K562 (cell line): ENCODE results near the gene DNAJB13. TPM values are rescaled to one million over a fixed set of nuclear protein-coding genes. Genes with fewer than 3 reads are reported as not detected.
A peak's percentile ranks its signal among the peaks of the same experiment; 100 is the strongest.

ENCODE experiments used
- ATAC-seq: fragments of 200-7000 bp; cut with Tn5 transposase; 3 replicates; pipeline ENCODE4 v1.9.1; 2020; ENCODE audit warnings: moderate library complexity
- BruUV-seq: library from RNA; stranded (reverse); fragments of 400-500 nt; replicated peaks from 2 replicates; lab custom pipeline; 2021; lab: Mats Ljungman, UMichigan
- CTCF ChIA-PET: fragments of 300-600 bp; formaldehyde crosslinking; extraction: SDS; loops from one replicate; lab custom pipeline; 2021; ENCODE audit warnings: low intra/inter-chr PET ratio; lab: Yijun Ruan, JAX
- POLR2A ChIA-PET: fragments of 300-600, 350-650 bp; sonication (Branson Sonifier 250); formaldehyde crosslinking; extraction: SDS; loops from one replicate; lab custom pipeline; 2021; ENCODE audit warnings: antibody characterized with exemption, inconsistent platforms; lab: Yijun Ruan, JAX
- DNase-seq, 4 experiments: peaks; one replicate each; pipeline versions ENCODE4 v3.0.0 to v3.0.0-alpha.2; 2011 to 2018; ENCODE audit warnings: low spot score in 3 of 4, mixed read lengths in 3 of 4; ENCODE audit errors: extremely low read depth in 1 of 4
- FAIRE-seq: peaks from 2 replicates; lab custom pipeline; 2011; peaks lifted over from hg19 to GRCh38; lab: Jason Lieb, UNC
- H2AFZ ChIP-seq: 2 replicates; pipeline ENCODE4 v1.6.0; 2011; ENCODE audit warnings: low read depth, low read length, control low read depth, inconsistent platforms
- H3K27ac ChIP-seq: fragments of 200-600 bp; 3 replicates; pipeline ENCODE4 v1.8.0; 2011; ENCODE audit warnings: low read depth, mild to moderate bottlenecking, control low read depth, inconsistent platforms, low read length, moderate library complexity, mixed read lengths; ENCODE audit errors: extremely low read depth
- H3K27me3 ChIP-seq, 2 experiments: fragments of 300-600 bp in 1 of 2; 2 replicates in 1 of 2; 3 replicates in 1 of 2; pipeline versions ENCODE4 v1.6.0 to v1.8.0; 2011; ENCODE audit warnings: inconsistent platforms in 2 of 2, low read length in 2 of 2, mild to moderate bottlenecking in 1 of 2, mixed read lengths in 1 of 2, moderate library complexity in 1 of 2; ENCODE audit not compliant: control insufficient read depth in 2 of 2, insufficient read depth in 2 of 2
- H3K36me3 ChIP-seq: fragments of 300-600 bp; 3 replicates; pipeline ENCODE4 v1.8.0; 2011; ENCODE audit warnings: mild to moderate bottlenecking, low read length, inconsistent platforms; ENCODE audit not compliant: control insufficient read depth, insufficient read depth
- H3K4me1 ChIP-seq, 2 experiments: fragments of 200-600 bp in 1 of 2; replicated peaks in 1 of 2; 2 replicates in 1 of 2; 3 replicates in 1 of 2; pipeline versions ENCODE4 v1.5.1 to v1.8.0; 2011; ENCODE audit warnings: inconsistent platforms in 2 of 2, low read length in 2 of 2, mild to moderate bottlenecking in 1 of 2, mixed read lengths in 1 of 2, moderate library complexity in 1 of 2; ENCODE audit not compliant: control insufficient read depth in 2 of 2, insufficient read depth in 2 of 2
- H3K4me2 ChIP-seq: 2 replicates; pipeline ENCODE4 v1.6.1; 2011; ENCODE audit warnings: low read length, control low read depth, inconsistent platforms, mixed read lengths; ENCODE audit not compliant: insufficient read depth
- H3K4me3 ChIP-seq: fragments of 200-600 bp; sonication (generic), shearing (Covaris generic); 2 replicates; pipeline ENCODE4 v1.5.1; 2016; ENCODE audit warnings: control low read depth, inconsistent platforms
- H3K79me2 ChIP-seq: fragments of 200-600 bp; 3 replicates; pipeline ENCODE4 v1.8.0; 2011; ENCODE audit warnings: low read length, inconsistent platforms; ENCODE audit not compliant: control insufficient read depth, insufficient read depth
- H3K9ac ChIP-seq, 2 experiments: 2 replicates each; pipeline versions ENCODE4 v1.6.0 to v1.6.1; 2011; ENCODE audit warnings: low read depth in 2 of 2, low read length in 2 of 2, control low read depth in 1 of 2, inconsistent platforms in 1 of 2, mild to moderate bottlenecking in 1 of 2, mixed read lengths in 1 of 2; ENCODE audit not compliant: insufficient read depth in 1 of 2
- H3K9me1 ChIP-seq: one replicate; pipeline ENCODE4 v1.6.0; 2011; ENCODE audit warnings: inconsistent platforms, mild to moderate bottlenecking, low read length, moderate library complexity; ENCODE audit not compliant: control insufficient read depth, insufficient read depth
- H3K9me3 ChIP-seq: replicated peaks from 2 replicates; pipeline ENCODE4 v1.5.1; 2011; ENCODE audit warnings: low read depth, low read length, inconsistent platforms; ENCODE audit not compliant: control insufficient read depth, insufficient read depth
- H4K20me1 ChIP-seq: replicated peaks from 2 replicates; pipeline ENCODE4 v1.6.1; 2011; ENCODE audit warnings: low read length, inconsistent platforms, mixed read lengths; ENCODE audit not compliant: control insufficient read depth, insufficient read depth
- ATF3 ChIP-seq, 2 experiments: fragments of 450-650 bp in 1 of 2; sonication (generic) in 1 of 2; formaldehyde crosslinking in 1 of 2; IDR thresholded peaks in 1 of 2; conservative IDR thresholded peaks in 1 of 2; 2 replicates each; pipeline versions ENCODE4 v1.6.1 to v1.8.1; 2016 to 2023; ENCODE audit warnings: mild to moderate bottlenecking in 2 of 2, moderate library complexity in 2 of 2, inconsistent platforms in 1 of 2, missing genetic modification reagents in 1 of 2
- ZBTB43 ChIP-seq: sonication (generic); formaldehyde crosslinking; IDR thresholded peaks from 2 replicates; pipeline ENCODE4 v1.8.0; 2023; ENCODE audit warnings: mild to moderate bottlenecking, missing genetic modification reagents
- WGBS: fragments of 100-300 bp; shearing (Covaris generic); methylation state at CpG from one replicate; pipeline ENCODE4 v1.1.6; 2016; ENCODE audit warnings: low coverage, mixed read lengths; ENCODE audit not compliant: insufficient coverage; ENCODE audit errors: missing lambda C conversion rate; 5-methylcytosine and 5-hydroxymethylcytosine counted together
- in situ Hi-C: fragments of 300-500 bp; cut with MboI; formaldehyde crosslinking; loops from 4 replicates; pipeline ENCODE4 v1.15.0; 2018; ENCODE audit warnings: inconsistent platforms, mixed read lengths
- intact Hi-C: fragments of 100-400 bp; cut with micrococcal nuclease; formaldehyde crosslinking; loops from 2 replicates; pipeline ENCODE4 v1.14.2; 2022
- polyA plus RNA-seq, 8 experiments: library from polyadenylated mRNA; depleted of rRNA in 4 of 8; stranded (reverse) in 5 of 8; unstranded in 3 of 8; fragments of >200 nt; fragmentation: Nextera tagmentation in 2 of 8; fragmentation: Illumina TruSeq in 1 of 8; extraction: Ambion mirVana in 2 of 8; extraction: Trizol in 1 of 8; gene quantifications; 2 replicates each; pipeline versions ENCODE4 v1.2.1 to v1.2.3, GENCODE V29; 2011 to 2014; ENCODE audit warnings: inconsistent platforms in 1 of 8, missing spikeins in 1 of 8
- total RNA-seq, 7 experiments: library from RNA; depleted of rRNA in 6 of 7; stranded (reverse); fragments of >200 nt in 6 of 7; fragmentation: Illumina TruSeq in 2 of 7; extraction: Trizol in 2 of 7; gene quantifications; 2 replicates each; pipeline versions ENCODE4 v1.2.1 to v1.2.3, GENCODE V29; 2011 to 2021; ENCODE audit warnings: low replicate concordance in 1 of 7

The DNAJB13 gene
- total and polyA plus RNA-seq, 9 of the 15 experiments (the other 6 are each of a cell fraction or from before 2014, with no cell fraction given) = 0.14 TPM; not detected in 8

GRCh38 chr11:73969091-73969490 is 18.3 kb downstream of the DNAJB13 start:
- H4K20me1 ChIP-seq = 0 out of 2 replicates have a peak, but pooled peaks cover 3% of the 10 kb centered on the region
- DNase-seq (no peak), FAIRE-seq (no peak), ATAC-seq (no peak)
- H3K9me3 ChIP-seq = no peaks in the 10 kb centered on the region
- H3K4me1 ChIP-seq = peaks cover 15 to 18% of the 10 kb centered on the region in 2 experiments; a peak in 3 of 5 replicates
- no peak overlapping the region for H3K9ac ChIP-seq
- no peak overlapping the region for H2AFZ ChIP-seq
- H3K9me1 ChIP-seq = no peaks in the 10 kb centered on the region
- ChIA-PET CTCF (no interaction called here), POLR2A (interaction anchor here (0.6 to 5.7 kb wide), 2 partner anchors 11 to 476 kb away, joined by 3 to 54 read pairs; partner anchors contain the start of gene UCP2)
- intact Hi-C loops (no loop called here), in situ Hi-C loops (loop anchor here (10.0 kb wide), 1 partner anchor 486 kb away; no protein-coding TSS in a partner anchor)
- no peaks in the 10 kb centered on the region; a peak in 1 of 5 replicates for H3K27me3 ChIP-seq
- H3K36me3 ChIP-seq = peaks cover 4% of the 10 kb centered on the region; the same call in 1 of the 3 replicates
- H3K27ac ChIP-seq = no peak overlapping the region
- no peak overlapping the region for H3K4me3 ChIP-seq
- 29% methylated on average over 2 of the region's 2 CpGs for WGBS
- H3K4me2 ChIP-seq = no peak overlapping the region
- peak; percentile 36; the same call in 1 of the 2 replicates for TF ChIP-seq ATF3 (IDR thresholded peaks at IDR 0.05)
- TF ChIP-seq ATF3 (CRISPR knock-in tag; conservative IDR thresholded peaks at IDR 0.05) = no peak
- no peak for TF ChIP-seq ZBTB43 (CRISPR knock-in tag)
- no TSS peak for BruUV-seq
- H3K79me2 ChIP-seq = no peaks in the 10 kb centered on the region
